ENCODE results near the gene ANKRD44. TPM values are rescaled to one million over a fixed set of nuclear protein-coding genes. Genes with fewer than 3 reads are reported as not detected.
"Not testable (repeated sequence)": the region's sequence is repeated elsewhere in the genome, so short reads cannot be mapped to it uniquely, and the experiment has no call there.

Gene ANKRD44
- total RNA-seq, 1 donor from 2014 or later = 4.3 TPM

GRCh38 chr2:197069958-197070357, 240.6 kb downstream of the ANKRD44 start:
- H3K27me3 ChIP-seq (ENCODE audit: control insufficient read depth, insufficient read depth, low read length) = no peaks in the 10 kb centered on the region
- H3K36me3 ChIP-seq (ENCODE audit: control insufficient read depth, insufficient read depth, low read length) = no peaks in the 10 kb centered on the region
- H3K4me3 ChIP-seq (ENCODE audit: low read depth, low read length) = no peak overlapping the region
- no peak for DNase-seq (ENCODE audit: low read depth)
- TF ChIP-seq CTCF (IDR thresholded peaks at IDR 0.05; ENCODE audit: insufficient read depth, low read length, poor library complexity, severe bottlenecking) = no peak

- H3K27me3 ChIP-seq (ENCODE audit: control insufficient read depth, insufficient read depth, low read length); H3K4me3 ChIP-seq (ENCODE audit: low read depth, low read length); H3K36me3 ChIP-seq (ENCODE audit: control insufficient read depth, insufficient read depth, low read length); DNase-seq (ENCODE audit: low read depth): not testable (repeated sequence)
These were observed 248.0 kb downstream of the ANKRD44 start for GRCh38 chr2:197062574-197062973.

- no peak for DNase-seq (ENCODE audit: low read depth)
- Histone ChIP-seq H3K36me3 (ENCODE audit: control insufficient read depth, insufficient read depth, low read length) (no peaks in the 10 kb centered on the region), H3K27me3 (ENCODE audit: control insufficient read depth, insufficient read depth, low read length) (no peaks in the 10 kb centered on the region), H3K4me3 (ENCODE audit: low read depth, low read length) (no peak overlapping the region)
- no peak for TF ChIP-seq CTCF (IDR thresholded peaks at IDR 0.05; ENCODE audit: insufficient read depth, low read length, poor library complexity, severe bottlenecking)
These were observed 251.1 kb downstream of the ANKRD44 start for GRCh38 chr2:197059477-197059876.

GRCh38 chr2:197058777-197059300, 251.7 kb downstream of the ANKRD44 start:
- DNase-seq (ENCODE audit: low read depth) = no peak

GRCh38 chr2:197057959-197058358, 252.6 kb downstream of the ANKRD44 start:
- Histone ChIP-seq H3K4me3 (ENCODE audit: low read depth, low read length) (no peak overlapping the region), H3K27me3 (ENCODE audit: control insufficient read depth, insufficient read depth, low read length) (no peaks in the 10 kb centered on the region), H3K36me3 (ENCODE audit: control insufficient read depth, insufficient read depth, low read length) (no peaks in the 10 kb centered on the region)
- DNase-seq (ENCODE audit: low read depth) = no peak
- no peak for TF ChIP-seq CTCF (IDR thresholded peaks at IDR 0.05; ENCODE audit: insufficient read depth, low read length, poor library complexity, severe bottlenecking)

More at GRCh38 chr2:197058777-197059300, 251.7 kb downstream of the ANKRD44 start:
- no peaks in the 10 kb centered on the region for H3K36me3 ChIP-seq (ENCODE audit: control insufficient read depth, insufficient read depth, low read length)
- TF ChIP-seq CTCF (IDR thresholded peaks at IDR 0.05; ENCODE audit: insufficient read depth, low read length, poor library complexity, severe bottlenecking) = no peak
- H3K27me3 ChIP-seq (ENCODE audit: control insufficient read depth, insufficient read depth, low read length) = no peaks in the 10 kb centered on the region
- H3K4me3 ChIP-seq (ENCODE audit: low read depth, low read length) = no peak overlapping the region

- Histone ChIP-seq H3K36me3 (ENCODE audit: control insufficient read depth, insufficient read depth, low read length) (no peaks in the 10 kb centered on the region), H3K4me3 (ENCODE audit: low read depth, low read length) (no peak overlapping the region), H3K27me3 (ENCODE audit: control insufficient read depth, insufficient read depth, low read length) (no peaks in the 10 kb centered on the region)
- DNase-seq (ENCODE audit: low read depth) = no peak
- no peak for TF ChIP-seq CTCF (IDR thresholded peaks at IDR 0.05; ENCODE audit: insufficient read depth, low read length, poor library complexity, severe bottlenecking)
These were observed 255.5 kb downstream of the ANKRD44 start for GRCh38 chr2:197055045-197055444.

All from kidney epithelial cell (primary cell).